Keratinocyte (primary cell): ENCODE results near the gene NPRL2. TPM values are rescaled to one million over a fixed set of nuclear protein-coding genes. Genes with fewer than 3 reads are reported as not detected.

Source experiments
- DNase-seq: peaks from one replicate; pipeline ENCODE4 v3.0.0-alpha.2; 2011; ENCODE audit warnings: low read depth, missing footprints, low spot score
- FAIRE-seq: peaks from 2 replicates; lab custom pipeline; 2011; peaks lifted over from hg19 to GRCh38; lab: Jason Lieb, UNC
- H2AFZ ChIP-seq: 2 replicates; pipeline ENCODE4 v1.6.0; 2012; ENCODE audit warnings: low read length, control low read depth, inconsistent platforms; ENCODE audit not compliant: control insufficient read depth
- H3K27ac ChIP-seq: 2 replicates; pipeline ENCODE4 v1.5.1; 2011; ENCODE audit warnings: low read length; ENCODE audit not compliant: control insufficient read depth, insufficient read depth
- H3K27me3 ChIP-seq: 3 replicates; pipeline ENCODE4 v1.6.0; 2011; ENCODE audit warnings: low read length; ENCODE audit not compliant: control insufficient read depth, insufficient read depth; ENCODE audit errors: extremely low read depth
- H3K36me3 ChIP-seq, 2 experiments: 2 replicates in 1 of 2; 3 replicates in 1 of 2; pipeline ENCODE4 v1.5.1; 2011; ENCODE audit warnings: low read length in 2 of 2, mild to moderate bottlenecking in 1 of 2; ENCODE audit not compliant: control insufficient read depth in 2 of 2, insufficient read depth in 2 of 2; ENCODE audit errors: extremely low read depth in 1 of 2
- H3K4me1 ChIP-seq: 3 replicates; pipeline ENCODE4 v1.5.1; 2011; ENCODE audit warnings: low read length; ENCODE audit not compliant: control insufficient read depth, insufficient read depth; ENCODE audit errors: extremely low read depth
- H3K4me2 ChIP-seq: 3 replicates; pipeline ENCODE4 v1.6.0; 2011; ENCODE audit warnings: low read depth, low read length; ENCODE audit not compliant: control insufficient read depth, insufficient read depth; ENCODE audit errors: extremely low read depth
- H3K4me3 ChIP-seq, 3 experiments: fragments of 200-600 bp in 1 of 3; sonication (generic) in 1 of 3; 2 replicates in 2 of 3; 3 replicates in 1 of 3; pipeline ENCODE4 v1.5.1; 2011 to 2016; ENCODE audit warnings: low read length in 3 of 3, mild to moderate bottlenecking in 3 of 3, control low read depth in 2 of 3, inconsistent platforms in 1 of 3, low read depth in 1 of 3, mixed read lengths in 1 of 3, mixed run types in 1 of 3, moderate library complexity in 1 of 3; ENCODE audit not compliant: control insufficient read depth in 2 of 3, insufficient read depth in 2 of 3; ENCODE audit errors: extremely low read depth in 1 of 3
- H3K79me2 ChIP-seq: 2 replicates; pipeline ENCODE4 v1.6.0; 2012; ENCODE audit warnings: low read length; ENCODE audit not compliant: control insufficient read depth, insufficient read depth
- H3K9ac ChIP-seq: 3 replicates; pipeline ENCODE4 v1.6.0; 2011; ENCODE audit warnings: low read length; ENCODE audit not compliant: control insufficient read depth, insufficient read depth; ENCODE audit errors: extremely low read depth
- H3K9me1 ChIP-seq: 3 replicates; pipeline ENCODE4 v1.6.0; 2011; ENCODE audit warnings: low read length; ENCODE audit not compliant: control insufficient read depth, insufficient read depth; ENCODE audit errors: extremely low read depth
- H3K9me3 ChIP-seq: 2 replicates; pipeline ENCODE4 v1.5.1; 2012; ENCODE audit warnings: low read depth, low read length; ENCODE audit not compliant: control insufficient read depth
- H4K20me1 ChIP-seq: 3 replicates; pipeline ENCODE4 v1.6.0; 2011; ENCODE audit warnings: low read length; ENCODE audit not compliant: control insufficient read depth, insufficient read depth; ENCODE audit errors: extremely low read depth
- EZH2 ChIP-seq: IDR thresholded peaks from one replicate; pipeline ENCODE4 v1.6.1; 2012; ENCODE audit warnings: inconsistent platforms, mild to moderate bottlenecking, low read length, moderate library complexity
- dilution Hi-C: fragments of 300-500 bp; cut with MboI; formaldehyde crosslinking; loops from one replicate; pipeline ENCODE4 v1.7.0; 2020; ENCODE audit warnings: low sequenced_read_pairs; ENCODE audit not compliant: extremely low pct_ligation_motif_present
- polyA plus RNA-seq, 5 experiments: library from polyadenylated mRNA; depleted of rRNA in 3 of 5; stranded (reverse) in 3 of 5; stranded (forward) in 1 of 5; unstranded in 1 of 5; fragments of >200 nt; gene quantifications; 1 replicate in 1 of 5; 2 replicates in 3 of 5; 3 replicates in 1 of 5; pipeline versions ENCODE4 v1.2.1 to v1.2.3, GENCODE V29; 2011 to 2012; ENCODE audit warnings: missing spikeins in 2 of 5, low read depth in 1 of 5, low replicate concordance in 1 of 5
- TF ChIP-seq, protein P1 (sequence below), 3 experiments: IDR thresholded peaks in 1 of 3; conservative IDR thresholded peaks in 1 of 3; optimal IDR thresholded peaks in 1 of 3; 2 replicates in 2 of 3; 3 replicates in 1 of 3; pipeline versions ENCODE3 to v1.5.1; 2011; ENCODE audit warnings: low read length in 3 of 3, mild to moderate bottlenecking in 3 of 3, moderate library complexity in 2 of 3, control low read depth in 1 of 3, inconsistent platforms in 1 of 3; ENCODE audit not compliant: insufficient read depth in 2 of 3; ENCODE audit errors: extremely low read depth in 1 of 3

NPRL2 gene
- polyA plus RNA-seq, 1 donor (not counting 4 experiments of a cell fraction or from before 2014, with no cell fraction given) = 20.6 TPM

DNA sequence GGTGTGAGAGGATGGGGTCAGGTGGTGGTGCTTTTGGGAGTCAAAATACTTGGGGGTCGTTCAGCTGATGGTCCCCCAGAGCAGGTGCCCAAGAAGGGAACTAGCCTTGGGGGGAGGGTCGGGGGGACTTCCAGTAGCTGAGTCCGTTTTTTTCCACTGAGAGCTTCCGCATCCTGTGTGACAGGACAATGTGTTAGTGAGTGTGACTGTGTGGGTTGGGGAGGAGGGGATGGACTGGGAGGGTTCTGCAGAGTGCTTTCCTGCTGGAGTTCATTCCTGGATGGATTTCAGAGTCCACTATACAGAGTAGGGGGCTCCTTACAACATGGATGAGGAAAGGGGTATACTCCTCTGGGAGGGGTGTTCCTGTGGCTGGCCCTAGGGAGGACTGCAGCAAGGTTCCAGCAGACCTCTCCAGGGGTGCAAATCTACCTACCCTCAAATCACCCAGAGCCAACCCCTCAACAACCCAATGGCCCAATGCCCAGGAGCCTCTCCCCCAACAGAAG, 27.4 kb downstream of the NPRL2 start:
- DNase-seq = no peak
- peaks cover 32% of the 10 kb centered on the region for H3K4me1 ChIP-seq
- no peak for TF ChIP-seq EZH2
- TF ChIP-seq, protein P1, sequence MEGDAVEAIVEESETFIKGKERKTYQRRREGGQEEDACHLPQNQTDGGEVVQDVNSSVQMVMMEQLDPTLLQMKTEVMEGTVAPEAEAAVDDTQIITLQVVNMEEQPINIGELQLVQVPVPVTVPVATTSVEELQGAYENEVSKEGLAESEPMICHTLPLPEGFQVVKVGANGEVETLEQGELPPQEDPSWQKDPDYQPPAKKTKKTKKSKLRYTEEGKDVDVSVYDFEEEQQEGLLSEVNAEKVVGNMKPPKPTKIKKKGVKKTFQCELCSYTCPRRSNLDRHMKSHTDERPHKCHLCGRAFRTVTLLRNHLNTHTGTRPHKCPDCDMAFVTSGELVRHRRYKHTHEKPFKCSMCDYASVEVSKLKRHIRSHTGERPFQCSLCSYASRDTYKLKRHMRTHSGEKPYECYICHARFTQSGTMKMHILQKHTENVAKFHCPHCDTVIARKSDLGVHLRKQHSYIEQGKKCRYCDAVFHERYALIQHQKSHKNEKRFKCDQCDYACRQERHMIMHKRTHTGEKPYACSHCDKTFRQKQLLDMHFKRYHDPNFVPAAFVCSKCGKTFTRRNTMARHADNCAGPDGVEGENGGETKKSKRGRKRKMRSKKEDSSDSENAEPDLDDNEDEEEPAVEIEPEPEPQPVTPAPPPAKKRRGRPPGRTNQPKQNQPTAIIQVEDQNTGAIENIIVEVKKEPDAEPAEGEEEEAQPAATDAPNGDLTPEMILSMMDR (optimal IDR thresholded peaks at IDR 0.05 in 1 of 3, IDR thresholded peaks at IDR 0.05 in 1 of 3, conservative IDR thresholded peaks at IDR 0.05 in 1 of 3; ENCODE audit: extremely low read depth in 1 of 3, insufficient read depth in 2 of 3, low read length in 3 of 3) = no peak
- dilution Hi-C loops = no loop called here
- no peak overlapping the region for H3K4me2 ChIP-seq
- no peaks in the 10 kb centered on the region for H4K20me1 ChIP-seq
- H3K27me3 ChIP-seq = no peaks in the 10 kb centered on the region
- H3K9ac ChIP-seq = no peak overlapping the region
- H3K9me3 ChIP-seq = no peaks in the 10 kb centered on the region
- no peak overlapping the region for H3K27ac ChIP-seq
- H3K79me2 ChIP-seq = peaks cover 48% of the 10 kb centered on the region
- no peak overlapping the region for H2AFZ ChIP-seq
- H3K4me3 ChIP-seq = no peak overlapping the region
- H3K36me3 ChIP-seq = peaks cover 21 to 26% of the 10 kb centered on the region in 2 experiments
- peaks cover 3% of the 10 kb centered on the region for H3K9me1 ChIP-seq
- FAIRE-seq = no peak

DNA sequence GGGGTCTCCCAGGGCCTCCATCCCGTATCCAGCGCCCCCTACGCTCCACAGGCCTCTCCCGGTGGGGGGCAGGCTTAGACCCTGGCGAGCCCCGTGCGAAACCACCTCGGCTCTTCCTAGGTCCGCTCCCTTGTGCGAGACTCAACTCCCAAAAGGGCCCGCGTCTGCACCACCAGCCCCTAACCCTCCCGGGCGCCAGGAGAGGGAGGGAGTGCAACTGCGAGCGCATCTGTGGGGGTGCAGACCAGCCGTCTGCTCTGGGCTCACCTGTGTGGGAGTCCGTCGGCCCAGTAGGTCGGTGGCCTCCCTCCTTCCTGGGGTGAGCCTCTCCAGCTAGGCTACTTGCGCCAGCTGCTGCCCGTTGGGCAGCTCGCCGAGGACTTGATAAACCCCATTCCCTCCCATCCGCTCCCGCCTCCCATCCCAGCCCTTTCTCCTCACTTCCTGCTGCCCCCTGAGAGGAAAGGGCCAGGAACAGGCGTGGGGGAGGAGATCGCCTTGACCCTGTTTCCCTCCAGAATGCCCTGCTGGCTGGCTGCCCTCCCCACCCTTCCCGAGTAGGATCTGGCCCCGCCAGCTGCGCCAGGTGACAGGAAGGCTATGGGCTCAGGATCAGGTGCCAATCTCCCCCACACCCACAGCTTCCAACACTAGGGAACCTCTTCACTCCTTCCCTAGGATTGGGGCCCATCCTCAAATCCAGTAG, 28.0 kb downstream of the NPRL2 start, which contains the start of gene HYAL2:
Gene HYAL2 (minus strand): TSS at position 360 of the 706 bp plus-strand sequence. CDS start 2,256 bp downstream, outside the sequence.
- FAIRE-seq = no peak
- Histone ChIP-seq H3K4me1 (peaks cover 38% of the 10 kb centered on the region), H3K79me2 (peaks cover 48% of the 10 kb centered on the region)

More for the DNA sequence above, 28.0 kb downstream of the NPRL2 start, which contains the start of gene HYAL2:
- Histone ChIP-seq H4K20me1 (no peaks in the 10 kb centered on the region), H3K27ac (peak within 1 kb of the TSS; percentile 99), H3K9ac (peak within 1 kb of the TSS; percentile 98), H3K27me3 (no peaks in the 10 kb centered on the region), H3K36me3 (peaks cover 22 to 31% of the 10 kb centered on the region in 2 experiments), H3K4me3 (peak within 1 kb of the TSS; percentile 52 to 89 (median 84)), H2AFZ (peak within 1 kb of the TSS; percentile 96), H3K9me1 (peaks cover 3% of the 10 kb centered on the region), H3K4me2 (peak within 1 kb of the TSS; percentile 99), H3K9me3 (no peaks in the 10 kb centered on the region)
- no peak for TF ChIP-seq EZH2
- TF ChIP-seq, protein P1 (optimal IDR thresholded peaks at IDR 0.05 in 1 of 3, IDR thresholded peaks at IDR 0.05 in 1 of 3, conservative IDR thresholded peaks at IDR 0.05 in 1 of 3; ENCODE audit: extremely low read depth in 1 of 3, insufficient read depth in 2 of 3, low read length in 3 of 3) = no peak
- no peak for DNase-seq
- dilution Hi-C loops = no loop called here
